ENCODE data around the gene UBAC1. TPM values are rescaled to one million over a fixed set of nuclear protein-coding genes. Genes with fewer than 3 reads are reported as not detected.

The UBAC1 gene
- polyA plus RNA-seq, 1 of the 3 experiments (the other 2 are of a cell fraction): 67.7 TPM

- H3K27ac ChIP-seq (ENCODE audit: low read depth in 2 of 2, low read length in 1 of 2): no peak overlapping the region
- 76% methylated on average over 18 of the region's 18 CpGs for WGBS (ENCODE audit: low lambda C conversion rate)
- no peaks in the 10 kb centered on the region for H3K27me3 ChIP-seq (ENCODE audit: insufficient read depth)
Measured at GRCh38 chr9:135887021-135887507, 74.1 kb downstream of the UBAC1 start.

GRCh38 chr9:135886147-135886981 lies 74.8 kb downstream of the UBAC1 start:
- H3F3A ChIP-seq (replicated peaks; ENCODE audit: insufficient read depth): no peaks in the 10 kb centered on the region
- peaks cover 26 to 90% of the 10 kb centered on the region in 2 experiments for H3K4me1 ChIP-seq (ENCODE audit: control insufficient read depth in 1 of 2, insufficient read depth in 2 of 2, low read depth in 1 of 2, low read length in 1 of 2)
- H3K9me3 ChIP-seq: no peaks in the 10 kb centered on the region
- H3K4me2 ChIP-seq: 0 out of 2 replicates have a peak overlapping the region, but pooled peaks have one; percentile 53
- POLR2A ChIA-PET: no interaction called here
- WGBS (ENCODE audit: low lambda C conversion rate): 95% methylated on average over 21 of the region's 21 CpGs
- CTCF ChIA-PET: interaction anchor here (1.1 to 2.2 kb wide), 3 partner anchors 13 to 283 kb away, joined by 4 to 5 read pairs (median 5); no protein-coding TSS in a partner anchor
- no peak overlapping the region for H3K9ac ChIP-seq
- no peaks in the 10 kb centered on the region for H3K9me2 ChIP-seq
- H3K79me2 ChIP-seq (ENCODE audit: insufficient read depth): peaks cover 100% of the 10 kb centered on the region
- no peaks in the 10 kb centered on the region for H3K27me3 ChIP-seq (ENCODE audit: insufficient read depth)
- no peak overlapping the region for H3K4me3 ChIP-seq (ENCODE audit: low read depth in 2 of 2, low read length in 1 of 2)
- TF ChIP-seq, protein P1, sequence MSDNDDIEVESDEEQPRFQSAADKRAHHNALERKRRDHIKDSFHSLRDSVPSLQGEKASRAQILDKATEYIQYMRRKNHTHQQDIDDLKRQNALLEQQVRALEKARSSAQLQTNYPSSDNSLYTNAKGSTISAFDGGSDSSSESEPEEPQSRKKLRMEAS (IDR thresholded peaks at IDR 0.05; ENCODE audit: low read depth): no peak
- no peak for TF ChIP-seq GABPA (IDR thresholded peaks at IDR 0.05; ENCODE audit: low read depth)
- no peak for TF ChIP-seq TCF12 (IDR thresholded peaks at IDR 0.05)
- no peak for TF ChIP-seq REST (IDR thresholded peaks at IDR 0.05; ENCODE audit: low read depth, low read length)
- TF ChIP-seq POLR2AphosphoS5 (IDR thresholded peaks at IDR 0.05; ENCODE audit: low read depth, low read length): no peak
- TF ChIP-seq PBX3 (IDR thresholded peaks at IDR 0.05): no peak
- TF ChIP-seq CTCF (IDR thresholded peaks at IDR 0.05): no peak
- TF ChIP-seq RXRA (IDR thresholded peaks at IDR 0.05; ENCODE audit: borderline replicate concordance, low read depth): no peak
- no peak for TF ChIP-seq NFIC (IDR thresholded peaks at IDR 0.05; ENCODE audit: borderline replicate concordance)
- TF ChIP-seq EZH2phosphoT487 (IDR thresholded peaks at IDR 0.05; ENCODE audit: borderline replicate concordance, low read depth): no peak
- no peak for TF ChIP-seq USF1 (IDR thresholded peaks at IDR 0.05; ENCODE audit: borderline replicate concordance, low read depth)
- no peak for TF ChIP-seq TAF1 (IDR thresholded peaks at IDR 0.05; ENCODE audit: borderline replicate concordance, low read depth, low read length)
- peaks cover 0 to 5% of the 10 kb centered on the region in 2 experiments for H3K36me3 ChIP-seq (replicated peaks in 1 of 2; ENCODE audit: control insufficient read depth in 1 of 2, insufficient read depth in 2 of 2, low read length in 1 of 2)
- no peak overlapping the region for H3K27ac ChIP-seq (ENCODE audit: low read depth in 2 of 2, low read length in 1 of 2)
- no peak overlapping the region for H2AFZ ChIP-seq (ENCODE audit: low read depth)
- DNase-seq: no peak
- H4K20me1 ChIP-seq (ENCODE audit: insufficient read depth): peaks cover 99% of the 10 kb centered on the region

More at GRCh38 chr9:135887021-135887507, 74.1 kb downstream of the UBAC1 start:
- no peak for DNase-seq
- ChIA-PET CTCF (interaction anchor here (1.8 to 2.2 kb wide), 2 partner anchors 14 to 23 kb away, joined by 5 read pairs; no protein-coding TSS in a partner anchor), POLR2A (no interaction called here)
- Histone ChIP-seq H3K79me2 (ENCODE audit: insufficient read depth) (peaks cover 100% of the 10 kb centered on the region), H2AFZ (ENCODE audit: low read depth) (no peak overlapping the region), H3K36me3 (replicated peaks in 1 of 2; ENCODE audit: control insufficient read depth in 1 of 2, insufficient read depth in 2 of 2, low read length in 1 of 2) (peaks cover 0 to under 1% of the 10 kb centered on the region in 2 experiments), H3K4me3 (ENCODE audit: low read depth in 2 of 2, low read length in 1 of 2) (no peak overlapping the region), H3K9ac (no peak overlapping the region), H3F3A (replicated peaks; ENCODE audit: insufficient read depth) (no peaks in the 10 kb centered on the region), H3K9me3 (no peaks in the 10 kb centered on the region), H3K4me1 (ENCODE audit: control insufficient read depth in 1 of 2, insufficient read depth in 2 of 2, low read depth in 1 of 2, low read length in 1 of 2) (peaks cover 30 to 84% of the 10 kb centered on the region in 2 experiments), H4K20me1 (ENCODE audit: insufficient read depth) (peaks cover 100% of the 10 kb centered on the region), H3K9me2 (no peaks in the 10 kb centered on the region), H3K4me2 (no peak overlapping the region)
- TF ChIP-seq ELF1 (IDR thresholded peaks at IDR 0.05) (no peak), FOSL2 (IDR thresholded peaks at IDR 0.05; ENCODE audit: borderline replicate concordance, low read depth) (peak; percentile 8; the same call in 1 of the 2 replicates)

Measured in SK-N-SH (cell line).